ENCODE data around the gene RTL1. TPM values are rescaled to one million over a fixed set of nuclear protein-coding genes. Genes with fewer than 3 reads are reported as not detected.

Gene RTL1
- total and polyA plus RNA-seq, 2 donors (not counting 1 experiment from before 2014, with no cell fraction given): not detected

GRCh38 chr14:100868621-100869370 is 34.7 kb downstream of the RTL1 start:
- TF ChIP-seq CTCF (conservative IDR thresholded peaks at IDR 0.05 in 1 of 2, IDR thresholded peaks at IDR 0.05 in 1 of 2; ENCODE audit: low read depth in 1 of 2, low read length in 2 of 2): no peak
- no peak for TF ChIP-seq EZH2 (IDR thresholded peaks at IDR 0.05; ENCODE audit: low read length, missing control alignments)
- H2AFZ ChIP-seq (ENCODE audit: low read length): no peak overlapping the region
- H3K27me3 ChIP-seq (ENCODE audit: control insufficient read depth, insufficient read depth, low read length): no peaks in the 10 kb centered on the region
- DNase-seq (ENCODE audit: low read depth in 2 of 2): no peak
- H3K9me3 ChIP-seq (ENCODE audit: control insufficient read depth, insufficient read depth, low read depth, low read length): no peaks in the 10 kb centered on the region
- no peak overlapping the region for H3K4me3 ChIP-seq (replicated peaks in 1 of 4; ENCODE audit: control extremely low read depth in 1 of 4, insufficient read depth in 1 of 4, low read depth in 3 of 4, low read length in 4 of 4)
- no peaks in the 10 kb centered on the region for H3K4me1 ChIP-seq (ENCODE audit: control insufficient read depth, extremely low read depth, insufficient read depth, low read length)
- H4K20me1 ChIP-seq (ENCODE audit: control insufficient read depth, extremely low read depth, insufficient read depth, low read length): no peaks in the 10 kb centered on the region
- H3K36me3 ChIP-seq (ENCODE audit: control insufficient read depth, insufficient read depth, low read length): peaks cover 5% of the 10 kb centered on the region
- no peaks in the 10 kb centered on the region for H3K79me2 ChIP-seq (ENCODE audit: control insufficient read depth, insufficient read depth, low read length)
- H3K4me2 ChIP-seq (ENCODE audit: extremely low read depth, insufficient read depth, low read length): no peak overlapping the region
- no peak overlapping the region for H3K27ac ChIP-seq (ENCODE audit: insufficient read depth, low read length)
- no peak overlapping the region for H3K9ac ChIP-seq (ENCODE audit: insufficient read depth, low read length)

GRCh38 chr14:100867631-100868315 is 35.7 kb downstream of the RTL1 start:
- no peaks in the 10 kb centered on the region for H3K4me1 ChIP-seq (ENCODE audit: control insufficient read depth, extremely low read depth, insufficient read depth, low read length)
- DNase-seq (ENCODE audit: low read depth in 2 of 2): no peak
- H3K27ac ChIP-seq (ENCODE audit: insufficient read depth, low read length): no peak overlapping the region
- TF ChIP-seq EZH2 (IDR thresholded peaks at IDR 0.05; ENCODE audit: low read length, missing control alignments) (no peak), CTCF (conservative IDR thresholded peaks at IDR 0.05 in 1 of 2, IDR thresholded peaks at IDR 0.05 in 1 of 2; ENCODE audit: low read depth in 1 of 2, low read length in 2 of 2) (no peak)
- H2AFZ ChIP-seq (ENCODE audit: low read length): no peak overlapping the region
- H4K20me1 ChIP-seq (ENCODE audit: control insufficient read depth, extremely low read depth, insufficient read depth, low read length): no peaks in the 10 kb centered on the region
- H3K9ac ChIP-seq (ENCODE audit: insufficient read depth, low read length): no peak overlapping the region
- H3K79me2 ChIP-seq (ENCODE audit: control insufficient read depth, insufficient read depth, low read length): no peaks in the 10 kb centered on the region
- H3K9me3 ChIP-seq (ENCODE audit: control insufficient read depth, insufficient read depth, low read depth, low read length): no peaks in the 10 kb centered on the region
- H3K4me2 ChIP-seq (ENCODE audit: extremely low read depth, insufficient read depth, low read length): no peak overlapping the region
- H3K36me3 ChIP-seq (ENCODE audit: control insufficient read depth, insufficient read depth, low read length): peaks cover 5% of the 10 kb centered on the region
- no peak overlapping the region for H3K4me3 ChIP-seq (replicated peaks in 1 of 4; ENCODE audit: control extremely low read depth in 1 of 4, insufficient read depth in 1 of 4, low read depth in 3 of 4, low read length in 4 of 4)
- no peaks in the 10 kb centered on the region for H3K27me3 ChIP-seq (ENCODE audit: control insufficient read depth, insufficient read depth, low read length)

- no peak overlapping the region for H3K4me2 ChIP-seq (ENCODE audit: extremely low read depth, insufficient read depth, low read length)
- DNase-seq (ENCODE audit: low read depth in 2 of 2): no peak
- H4K20me1 ChIP-seq (ENCODE audit: control insufficient read depth, extremely low read depth, insufficient read depth, low read length): no peaks in the 10 kb centered on the region
- H3K36me3 ChIP-seq (ENCODE audit: control insufficient read depth, insufficient read depth, low read length): peaks cover 5% of the 10 kb centered on the region
- no peak overlapping the region for H2AFZ ChIP-seq (ENCODE audit: low read length)
- H3K27me3 ChIP-seq (ENCODE audit: control insufficient read depth, insufficient read depth, low read length): no peaks in the 10 kb centered on the region
- no peaks in the 10 kb centered on the region for H3K4me1 ChIP-seq (ENCODE audit: control insufficient read depth, extremely low read depth, insufficient read depth, low read length)
- no peak overlapping the region for H3K9ac ChIP-seq (ENCODE audit: insufficient read depth, low read length)
- TF ChIP-seq EZH2 (IDR thresholded peaks at IDR 0.05; ENCODE audit: low read length, missing control alignments) (no peak), CTCF (conservative IDR thresholded peaks at IDR 0.05 in 1 of 2, IDR thresholded peaks at IDR 0.05 in 1 of 2; ENCODE audit: low read depth in 1 of 2, low read length in 2 of 2) (no peak)
- H3K27ac ChIP-seq (ENCODE audit: insufficient read depth, low read length): no peak overlapping the region
- H3K9me3 ChIP-seq (ENCODE audit: control insufficient read depth, insufficient read depth, low read depth, low read length): no peaks in the 10 kb centered on the region
- no peak overlapping the region for H3K4me3 ChIP-seq (replicated peaks in 1 of 4; ENCODE audit: control extremely low read depth in 1 of 4, insufficient read depth in 1 of 4, low read depth in 3 of 4, low read length in 4 of 4)
- H3K79me2 ChIP-seq (ENCODE audit: control insufficient read depth, insufficient read depth, low read length): no peaks in the 10 kb centered on the region
Measured at GRCh38 chr14:100866666-100867630, 36.6 kb downstream of the RTL1 start.

All from fibroblast of lung (primary cell).